Measurements from ENCODE around the gene ADIPOR2.
"Not testable (repeated sequence)": the region's sequence is repeated elsewhere in the genome, so short reads cannot be mapped to it uniquely, and the experiment has no call there.

The ADIPOR2 gene

DNA sequence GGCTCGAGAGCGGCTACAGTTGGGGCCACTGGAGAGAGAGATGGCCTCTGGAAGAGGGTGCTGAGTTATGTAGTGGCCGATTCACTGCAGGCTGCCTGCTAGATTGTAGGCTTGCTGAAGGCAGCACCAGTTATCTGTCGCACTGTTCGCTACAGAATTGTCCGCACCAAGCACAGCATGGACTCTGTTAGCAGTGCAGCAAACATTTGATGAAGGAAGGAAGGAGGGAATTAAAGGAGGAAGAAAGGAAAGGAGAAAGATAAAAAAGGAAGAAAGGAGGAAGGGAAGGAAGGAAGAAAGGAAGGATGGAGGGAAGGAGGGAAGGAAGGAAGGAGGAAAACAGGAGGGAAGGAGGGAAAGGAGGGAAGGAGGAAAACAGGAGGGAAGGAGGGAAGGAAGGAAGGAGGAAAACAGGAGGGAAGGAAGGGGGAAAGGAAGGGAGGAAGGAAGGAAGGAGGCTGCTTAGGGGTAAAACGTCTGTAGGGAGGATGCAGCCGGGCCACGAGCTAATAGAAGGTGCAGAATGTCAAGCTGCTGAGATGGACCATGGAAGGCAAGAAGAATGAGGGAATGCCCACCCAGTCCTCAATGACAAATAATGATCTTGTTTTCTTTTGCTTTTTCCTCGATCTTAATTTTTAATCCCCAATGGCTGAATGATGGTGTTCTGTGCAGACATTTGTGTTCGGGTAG is 27.3 kb upstream of the ADIPOR2 start:
- DNase-seq (ENCODE audit: low read depth in 2 of 2) = no peak

DNA sequence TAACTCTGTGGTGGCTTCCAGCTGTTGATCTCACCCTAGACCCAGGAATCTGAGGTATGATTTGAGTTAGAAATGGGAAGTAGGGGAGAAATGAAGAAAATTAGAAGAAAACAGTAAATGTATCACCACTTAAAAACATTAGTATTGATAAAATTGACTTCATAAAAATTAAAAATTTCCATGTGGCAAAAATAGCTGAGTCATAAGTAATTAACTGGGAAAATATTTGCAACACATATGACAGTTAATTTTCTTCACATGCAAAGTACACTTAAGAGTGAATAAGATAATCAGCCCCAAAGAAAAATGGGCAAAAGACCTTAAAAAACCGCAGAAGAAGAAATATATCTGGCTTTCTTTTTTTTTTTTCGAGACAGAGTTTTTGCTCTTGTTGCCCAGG is 25.5 kb upstream of the ADIPOR2 start:
- no peak for DNase-seq (ENCODE audit: low read depth in 2 of 2)

DNA sequence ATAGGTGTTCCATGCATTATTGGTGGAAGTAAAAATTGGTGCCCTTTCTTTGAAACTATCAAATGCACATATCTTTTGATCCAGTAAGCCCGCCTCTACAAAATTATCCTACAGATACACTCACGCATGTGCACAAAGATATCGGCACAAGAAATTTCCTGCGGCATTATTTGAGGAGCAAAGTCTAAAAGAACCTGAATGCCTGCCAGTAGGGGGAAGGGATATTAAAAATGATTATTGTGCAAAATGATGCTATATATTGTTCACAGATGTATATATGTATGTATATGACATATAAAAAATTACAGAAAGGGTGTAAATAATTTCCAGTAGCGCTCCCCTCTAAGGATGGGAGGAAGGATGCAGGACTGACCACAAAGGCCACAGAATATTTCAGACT is 24.7 kb upstream of the ADIPOR2 start:
- no peak for DNase-seq (ENCODE audit: low read depth in 2 of 2)

DNA sequence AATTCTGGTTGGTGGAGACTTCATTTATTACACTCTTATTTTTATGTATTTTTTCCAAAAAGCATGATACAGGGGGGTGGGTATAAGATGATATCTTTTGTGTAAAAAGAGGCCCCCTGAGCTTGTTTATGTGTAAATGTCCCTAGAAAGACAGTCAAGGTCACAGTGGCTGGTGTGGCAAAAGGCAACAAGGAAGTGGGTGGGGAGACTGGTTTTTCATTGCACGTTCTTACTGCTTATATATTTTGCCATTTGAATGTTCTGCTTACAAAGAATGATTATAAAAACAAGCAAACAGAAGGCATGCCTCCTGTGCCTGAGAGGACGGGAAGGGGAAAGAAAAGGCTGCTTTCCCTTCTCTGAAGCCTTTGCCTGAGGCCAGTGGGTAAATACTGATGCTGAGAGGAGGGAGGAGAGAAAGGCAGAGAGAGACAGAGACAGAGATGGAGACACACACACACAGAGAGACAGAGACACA is 24.1 kb upstream of the ADIPOR2 start:
- DNase-seq (ENCODE audit: low read depth in 2 of 2) = no peak

DNA sequence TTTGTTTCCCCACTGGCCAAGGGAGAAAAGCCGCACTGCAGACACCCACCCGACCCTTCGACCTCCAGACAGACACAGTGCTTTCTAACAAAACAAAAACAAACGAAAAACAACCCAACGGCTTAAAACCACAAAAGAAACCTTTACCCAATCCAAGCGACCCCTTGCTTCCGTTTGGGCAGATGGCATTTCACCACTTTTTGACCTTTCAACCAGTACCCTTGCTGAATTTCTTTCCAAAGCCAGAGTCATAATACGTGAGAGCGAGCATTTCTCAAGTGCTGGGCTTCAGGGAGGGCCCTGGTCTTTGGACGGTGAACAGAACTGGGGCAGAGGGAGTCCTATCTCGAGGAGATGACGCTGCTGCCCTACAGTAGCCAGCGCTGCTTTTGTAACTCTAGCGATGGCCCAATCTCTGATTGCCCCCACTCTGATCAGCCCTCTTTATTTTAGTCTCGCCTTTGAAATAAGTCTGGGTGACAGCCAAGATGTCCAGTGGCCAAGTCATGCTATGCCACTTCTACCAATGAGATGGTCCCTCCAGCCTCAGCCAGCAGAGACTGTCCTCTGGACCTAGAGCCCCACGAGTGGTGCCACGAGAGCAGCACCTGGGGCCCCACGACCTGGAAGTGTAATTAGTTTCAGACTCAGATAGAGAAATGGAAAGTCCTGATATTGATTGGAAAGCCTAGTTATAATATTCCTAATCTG is 21.9 kb upstream of the ADIPOR2 start:
- DNase-seq (ENCODE audit: low read depth in 2 of 2) = no peak

DNA sequence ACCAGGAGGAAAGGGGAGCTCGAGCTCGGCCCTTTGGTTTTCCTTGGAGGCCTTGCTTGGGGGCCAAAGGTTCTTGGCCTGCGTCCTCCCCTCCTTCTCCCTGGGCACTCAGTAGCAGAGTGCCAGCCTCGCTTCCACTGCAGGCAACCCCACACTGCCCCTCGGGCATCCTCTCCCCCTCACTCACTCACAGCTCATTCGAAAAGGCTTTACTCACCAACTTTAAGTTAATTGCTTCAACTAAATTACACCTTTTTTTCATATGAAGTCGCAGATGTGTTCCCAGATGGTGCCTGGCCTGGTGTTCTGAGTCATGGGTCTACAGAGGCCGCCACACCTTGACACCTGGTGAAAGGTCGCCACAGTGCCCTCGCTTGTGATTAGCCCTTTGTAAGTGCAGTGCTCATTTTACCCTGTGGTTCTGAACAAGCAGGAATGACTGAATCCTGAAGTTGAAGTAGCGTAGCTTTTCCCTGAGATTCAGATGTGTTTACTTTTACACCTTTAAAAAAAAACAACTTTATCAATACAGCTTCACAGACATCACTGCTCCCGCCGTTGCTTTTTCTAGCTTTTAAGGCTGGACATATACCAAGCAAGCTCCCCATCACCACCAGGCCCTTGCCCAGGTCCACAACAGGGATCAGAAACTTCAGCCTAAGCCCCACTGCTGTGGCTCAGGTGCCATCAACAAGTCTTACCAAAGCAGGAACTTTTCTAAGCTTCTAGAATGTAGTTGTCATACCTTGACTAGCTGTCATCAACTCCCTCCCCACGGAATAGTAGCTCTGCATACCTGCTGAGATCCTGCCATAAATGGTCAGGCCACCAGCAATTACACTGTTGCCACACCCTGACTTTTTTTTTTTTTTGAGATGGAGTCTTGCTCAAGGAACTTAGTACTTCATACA is 20.3 kb upstream of the ADIPOR2 start:
- no peak for DNase-seq (ENCODE audit: low read depth in 2 of 2)

DNA sequence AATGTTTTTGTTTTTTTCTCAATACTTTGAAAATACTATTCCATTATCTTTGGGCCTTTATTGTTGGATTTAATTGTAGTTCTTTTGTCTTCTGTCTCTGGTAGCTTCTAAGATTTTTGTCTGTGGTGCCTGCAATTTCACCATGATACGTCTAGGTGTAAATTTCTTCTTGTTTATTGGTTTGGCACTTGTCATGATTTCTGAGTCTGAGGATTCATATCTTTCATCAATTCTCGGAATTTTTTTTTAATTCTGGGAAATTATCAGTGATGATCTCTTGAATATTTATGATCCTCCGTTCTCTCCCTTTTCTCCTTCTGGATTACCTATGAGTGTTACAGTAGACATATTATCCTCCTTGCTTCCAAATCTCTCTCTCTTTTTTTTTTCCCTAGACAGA is 14.8 kb upstream of the ADIPOR2 start:
- no peak for DNase-seq (ENCODE audit: low read depth in 2 of 2)

DNA sequence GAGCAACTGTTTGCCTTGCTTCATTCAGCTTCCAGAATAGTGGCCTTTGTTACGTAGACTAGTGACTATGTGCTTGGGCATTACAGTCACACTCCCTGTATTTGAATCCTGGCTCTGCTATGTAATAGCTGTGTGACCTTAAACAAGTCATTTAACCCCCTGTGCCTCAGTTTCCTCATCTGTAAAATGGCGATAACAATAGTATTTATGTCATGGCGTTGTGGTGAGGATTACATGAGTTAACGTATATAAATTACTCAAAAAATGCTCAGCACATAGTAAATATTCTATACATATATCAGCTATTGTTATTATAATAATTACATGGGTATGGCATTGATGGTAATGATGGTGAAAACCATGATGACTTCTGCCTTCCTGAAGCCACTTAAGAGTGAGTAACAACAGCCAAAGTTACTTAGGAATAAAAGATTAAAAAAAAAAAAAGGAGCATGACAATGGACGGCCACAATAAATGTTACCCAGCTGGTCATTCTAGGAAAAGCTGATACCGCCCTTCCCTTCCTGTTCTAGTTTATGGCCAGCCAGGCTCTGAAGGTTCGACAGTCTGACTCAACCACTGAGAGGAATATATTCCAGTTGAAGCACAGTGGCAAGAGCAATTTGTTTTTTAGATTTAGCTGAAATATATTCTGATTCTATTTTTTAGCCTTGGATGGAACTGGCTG is 9.9 kb upstream of the ADIPOR2 start:
- DNase-seq (ENCODE audit: low read depth in 2 of 2) = no peak

DNA sequence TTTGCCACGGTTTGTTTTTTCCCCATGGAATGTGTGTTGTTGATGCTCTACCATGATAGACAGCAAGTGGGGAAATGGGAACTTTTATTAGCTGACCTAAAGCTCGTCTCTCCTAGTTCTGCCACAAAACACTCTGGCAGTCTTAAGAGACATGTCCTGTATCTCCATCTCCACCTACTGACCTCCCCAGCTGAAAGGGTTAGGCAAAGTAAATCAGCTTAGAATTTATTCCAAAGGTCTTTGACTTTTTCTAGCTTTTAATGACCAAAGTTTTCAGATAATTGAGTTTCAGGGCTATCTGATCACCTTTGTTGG is 9.4 kb upstream of the ADIPOR2 start:
- no peak for DNase-seq (ENCODE audit: low read depth in 2 of 2)

DNA sequence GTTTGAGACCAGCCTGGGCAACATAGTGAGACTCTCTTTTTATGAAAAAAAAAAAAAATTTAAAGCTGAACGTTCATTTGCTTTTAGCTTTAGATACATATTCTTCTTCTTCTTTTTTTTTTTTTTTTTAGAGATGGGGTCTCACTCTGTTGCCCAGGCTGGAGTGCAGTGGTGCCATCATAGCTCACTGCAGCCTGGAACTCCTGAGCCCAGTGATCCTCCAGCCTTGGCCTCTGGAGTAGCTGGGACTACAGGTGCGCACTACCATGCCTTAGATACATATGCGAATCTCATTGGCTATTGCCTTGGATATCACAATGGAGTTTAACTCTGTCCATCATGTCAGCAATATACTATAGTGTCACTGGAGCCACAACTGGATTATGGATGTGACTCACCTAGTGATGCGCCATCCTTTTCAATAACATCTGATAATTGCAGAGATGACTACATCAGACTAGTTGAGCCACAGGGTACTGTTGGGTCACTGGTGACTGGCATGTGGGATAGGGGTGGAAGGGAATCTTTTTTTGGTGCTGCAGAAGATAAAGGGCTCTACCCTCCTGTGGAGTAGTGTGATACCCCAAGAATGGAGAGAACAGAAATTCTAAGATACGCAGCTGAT is 2.7 kb upstream of the ADIPOR2 start:
- DNase-seq (ENCODE audit: low read depth in 2 of 2) = no peak

DNA sequence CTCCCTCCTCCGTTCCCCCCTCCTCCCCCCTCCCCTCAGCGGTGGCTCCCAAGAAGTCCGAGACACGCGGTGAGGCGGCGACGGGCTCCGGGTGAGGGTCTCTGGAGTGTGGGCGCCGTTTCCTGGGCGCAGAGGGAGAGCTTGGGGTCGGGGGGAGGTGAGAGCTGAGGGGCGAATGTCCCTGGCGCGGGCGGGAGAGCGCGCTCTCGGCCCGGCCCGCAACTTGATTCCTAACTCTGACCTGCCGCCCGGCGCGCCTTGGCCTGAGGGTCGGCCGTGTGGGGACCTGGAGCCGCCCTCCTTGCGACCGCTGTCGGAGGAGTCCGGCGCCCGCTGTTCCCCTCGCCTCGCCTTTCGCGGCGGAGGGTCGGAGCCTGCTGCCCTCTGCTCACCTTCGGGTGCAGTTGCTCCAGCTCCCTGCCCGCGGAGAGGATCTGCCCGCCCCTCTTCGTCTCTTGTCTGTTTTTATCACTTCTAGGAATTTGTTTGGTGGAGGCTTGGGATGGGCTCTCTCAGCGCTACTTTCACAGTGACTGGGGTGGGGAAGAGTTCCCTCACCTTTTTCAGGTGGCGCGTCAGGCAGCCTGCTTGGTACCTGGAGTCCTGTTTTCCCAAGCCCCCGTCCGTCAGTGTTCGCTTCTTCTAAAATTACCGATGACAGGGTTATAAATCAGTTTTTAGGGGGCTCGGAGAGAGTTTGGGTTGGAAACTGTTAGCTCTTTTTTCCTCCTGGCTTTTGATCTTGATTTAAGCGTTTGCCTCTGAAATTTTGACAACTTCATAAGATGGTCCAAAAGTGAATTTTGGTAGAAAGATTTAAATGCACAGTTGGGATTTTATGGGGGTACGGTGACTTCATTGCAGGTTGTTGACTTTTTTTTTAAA is 495 bp downstream of the ADIPOR2 start:
- DNase-seq (ENCODE audit: low read depth in 2 of 2) = no peak

DNA sequence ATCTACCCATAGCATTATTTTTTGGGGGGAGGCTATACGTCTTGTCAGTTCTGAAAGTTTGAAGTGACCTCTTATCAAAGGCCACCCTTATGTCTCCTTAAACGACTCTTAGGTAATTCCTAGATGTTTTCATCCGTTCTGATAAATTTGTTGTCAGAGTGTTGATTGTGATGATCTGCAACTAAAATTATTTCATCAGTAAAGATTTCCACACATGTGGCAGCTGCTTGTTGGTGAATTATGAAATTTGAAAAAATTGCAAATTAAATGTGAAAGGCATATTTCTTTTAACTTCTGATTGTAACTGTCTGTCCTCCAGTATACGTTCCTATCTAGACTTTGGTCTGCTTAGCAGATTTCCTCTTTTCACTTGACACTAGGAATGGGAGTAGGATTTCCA is 1.4 kb downstream of the ADIPOR2 start:
- no peak for DNase-seq (ENCODE audit: low read depth in 2 of 2)

DNA sequence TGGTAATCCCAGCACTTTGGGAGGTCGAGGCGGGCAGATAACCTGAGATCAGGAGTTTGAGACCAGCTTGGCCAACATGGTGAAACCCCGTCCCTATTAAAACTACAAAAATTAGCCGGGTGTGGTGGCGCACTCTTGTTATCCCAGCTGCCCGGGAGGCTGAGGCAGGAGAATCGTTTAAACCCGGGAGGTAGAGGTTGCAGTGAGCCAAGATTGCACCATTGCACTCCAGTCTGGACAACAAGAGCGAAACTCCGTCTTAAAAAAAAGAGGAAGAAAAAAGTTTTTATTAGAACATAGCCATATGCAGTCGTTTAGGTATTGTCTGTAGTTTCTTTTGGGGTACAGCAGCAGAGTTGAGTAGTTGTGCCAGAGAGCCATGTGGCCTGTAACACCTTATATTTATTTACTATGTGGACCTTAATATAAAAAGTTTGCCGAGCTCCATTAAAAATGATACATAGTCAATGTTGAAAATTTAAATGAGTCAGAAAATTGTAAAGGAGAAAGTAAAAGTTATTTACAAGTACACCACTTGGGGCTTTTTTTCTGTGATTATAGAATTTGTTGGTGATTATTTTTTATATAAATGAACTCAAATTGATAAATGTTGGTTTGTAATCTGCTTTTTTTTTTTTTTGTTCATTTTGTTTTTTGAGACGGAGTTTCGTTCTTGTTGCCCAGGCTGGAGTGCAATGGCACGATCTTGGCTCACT is 2.2 kb downstream of the ADIPOR2 start:
- no peak for DNase-seq (ENCODE audit: low read depth in 2 of 2)

DNA sequence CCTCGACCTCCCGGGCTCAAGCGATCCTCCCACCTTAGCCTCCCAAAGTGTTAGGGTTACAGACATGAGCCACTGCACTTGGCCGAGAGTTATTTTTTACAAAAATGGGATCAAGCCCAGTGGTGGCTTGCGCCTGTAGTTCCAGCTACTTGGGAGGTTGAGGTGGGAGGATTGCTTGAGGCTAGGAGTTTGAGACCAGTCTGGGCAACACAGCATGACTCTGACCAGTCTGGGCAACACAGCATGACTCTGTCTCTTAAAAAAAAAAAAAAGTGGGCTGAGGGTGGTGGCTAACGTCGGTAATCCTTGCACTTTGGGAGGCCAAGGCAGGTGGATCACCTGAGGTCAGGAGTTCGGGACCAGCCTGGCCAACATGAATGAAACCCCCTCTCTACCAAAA is 4.2 kb downstream of the ADIPOR2 start:
- DNase-seq (ENCODE audit: low read depth in 2 of 2) = not testable (repeated sequence)

DNA sequence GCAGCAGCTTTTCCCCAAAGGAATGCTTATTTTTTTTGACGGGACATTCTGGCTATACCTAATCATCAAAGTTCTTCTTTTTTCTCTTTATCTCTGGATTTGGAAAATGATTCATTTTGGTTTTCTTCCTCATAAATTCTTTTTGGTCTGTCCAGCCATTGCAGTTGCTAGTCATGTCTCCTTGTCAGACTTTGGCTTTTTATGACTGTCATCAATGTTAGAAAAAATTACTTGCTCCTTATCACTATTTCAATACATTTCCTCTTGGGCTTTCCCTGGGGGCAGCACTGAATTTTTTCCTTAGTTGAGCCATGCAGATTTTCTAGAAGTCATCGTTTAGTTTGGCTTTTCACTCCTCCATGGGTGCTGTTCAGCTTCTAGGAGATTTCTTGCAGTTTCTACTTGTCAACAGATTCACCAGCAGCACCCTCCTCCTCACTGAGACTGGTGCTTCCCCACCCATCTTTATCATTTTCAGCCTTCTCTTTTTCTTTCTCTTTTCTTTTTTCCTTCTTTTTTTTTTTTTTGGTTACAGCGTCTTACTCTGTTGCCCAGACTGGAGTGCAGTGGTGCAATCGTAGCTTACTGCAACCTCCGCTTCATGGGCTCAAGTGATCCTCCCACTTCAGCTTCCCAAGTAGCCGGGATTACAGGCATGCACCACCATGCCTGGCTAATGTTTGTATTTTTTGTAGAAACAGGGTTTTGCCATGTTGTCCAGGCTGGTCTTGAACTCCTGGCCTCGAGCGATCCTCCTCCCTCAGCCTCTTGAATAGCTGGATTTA is 5.2 kb downstream of the ADIPOR2 start:
- DNase-seq (ENCODE audit: low read depth in 2 of 2) = no peak

DNA sequence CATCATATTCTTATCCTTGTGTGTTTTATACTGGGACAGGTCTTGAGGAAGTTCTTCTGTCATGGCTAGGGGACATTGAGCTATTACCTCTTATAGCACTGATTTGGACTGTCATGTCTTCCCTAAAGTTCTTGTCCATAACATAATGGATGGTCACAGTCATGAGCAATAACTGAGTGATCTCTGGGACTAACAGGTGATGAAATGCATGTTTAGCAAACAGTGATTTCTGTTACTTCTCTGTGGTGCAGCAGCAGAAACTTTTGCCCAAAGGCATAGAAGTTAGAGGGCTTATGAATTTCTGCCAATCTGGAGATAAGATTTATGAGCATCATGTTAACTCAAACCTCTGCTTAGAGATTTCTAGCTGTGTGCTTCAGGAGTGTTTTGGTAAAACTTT is 5.9 kb downstream of the ADIPOR2 start:
- no peak for DNase-seq (ENCODE audit: low read depth in 2 of 2)

DNA sequence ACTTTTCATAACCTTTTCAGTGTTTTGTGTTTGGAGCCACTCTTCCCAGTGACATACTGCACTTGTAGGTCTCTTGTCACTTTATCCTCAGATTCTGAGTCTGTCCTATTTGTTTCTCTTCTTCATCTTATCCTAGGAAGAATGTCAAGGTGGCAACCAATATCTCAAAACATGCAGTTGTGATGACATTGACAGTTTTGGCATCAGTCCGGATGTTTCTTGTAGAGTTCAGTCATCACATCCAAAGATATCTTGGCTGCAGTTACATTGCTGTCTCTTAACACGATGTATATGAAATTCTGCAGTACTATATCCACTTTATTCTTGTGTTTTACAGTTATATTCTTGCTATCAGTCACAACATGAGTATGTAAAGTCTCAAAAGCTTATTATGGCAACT is 6.4 kb downstream of the ADIPOR2 start:
- DNase-seq (ENCODE audit: low read depth in 2 of 2) = no peak

DNA sequence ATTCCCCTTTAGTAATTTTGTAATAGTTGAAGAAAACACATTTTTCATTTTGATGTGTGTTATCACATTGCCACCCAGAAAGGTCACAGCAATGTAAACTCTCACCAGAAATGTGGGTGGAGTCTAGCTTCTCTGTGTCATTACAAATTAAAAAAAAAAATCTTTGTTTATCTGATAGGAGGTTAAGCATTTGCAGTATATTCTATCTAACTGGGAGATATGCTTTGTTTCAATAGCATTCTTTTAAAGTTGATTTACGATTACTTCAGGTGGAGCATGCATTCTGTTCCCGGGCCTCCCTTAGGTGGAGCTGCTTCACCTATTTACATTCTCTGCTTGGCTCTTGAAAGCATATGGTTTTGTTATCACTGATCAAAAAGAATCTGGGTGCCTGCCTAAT is 7.8 kb downstream of the ADIPOR2 start:
- DNase-seq (ENCODE audit: low read depth in 2 of 2) = no peak

DNA sequence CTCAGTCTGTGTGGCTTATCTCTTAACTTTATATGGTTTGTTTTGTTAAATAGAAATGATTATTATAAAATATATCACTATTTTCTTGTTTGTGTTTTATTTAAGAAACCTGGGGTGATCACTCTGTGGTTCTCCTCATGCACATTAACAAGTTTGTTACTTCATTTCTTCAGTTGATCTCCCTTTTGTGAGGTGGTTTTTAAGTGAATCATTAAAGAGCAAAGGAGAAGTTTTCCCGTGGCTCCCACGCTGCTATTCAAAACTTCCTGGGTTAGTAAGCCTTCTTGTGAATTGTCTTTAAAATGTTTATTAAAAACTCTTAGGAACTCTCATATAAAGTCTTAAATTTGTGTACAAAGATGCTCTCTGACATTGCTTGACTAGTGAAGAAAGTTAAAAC is 11.8 kb downstream of the ADIPOR2 start:
- no peak for DNase-seq (ENCODE audit: low read depth in 2 of 2)
